SIG-M5 (cell line): ENCODE measurements around the gene EFCAB10.
"Not testable (repeated sequence)": the region's sequence is repeated elsewhere in the genome, so short reads cannot be mapped to it uniquely, and the experiment has no call there.

Experiments used
- DNase-seq: peaks from one replicate; lab custom pipeline; 2025; lab: John Stamatoyannopoulos, UW

Gene EFCAB10

GRCh38 chr7:105530546-105530945 lies 50.7 kb downstream of the EFCAB10 start:
- DNase-seq = no peak

DNA sequence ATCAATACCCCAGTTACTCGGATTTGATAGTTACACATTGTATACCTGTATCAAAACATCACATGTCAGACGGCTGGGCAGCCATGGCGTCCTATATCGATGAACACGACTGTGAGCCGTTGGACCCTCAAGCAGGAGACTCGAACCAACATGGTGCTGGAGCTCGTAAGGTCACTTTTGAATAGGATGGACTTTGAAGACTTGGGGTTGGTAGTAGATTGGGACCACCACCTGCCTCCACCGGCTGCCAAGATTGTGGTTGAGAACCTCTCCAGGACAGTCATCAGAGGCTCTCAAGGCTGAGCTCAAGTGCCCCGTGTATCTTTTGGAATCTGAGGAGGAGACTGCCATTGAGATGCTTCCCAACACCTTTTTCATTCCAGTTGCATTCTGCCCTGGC lies 51.2 kb downstream of the EFCAB10 start:
- DNase-seq = no peak

- DNase-seq = not testable (repeated sequence)
Observed at GRCh38 chr7:105527737-105528136, 53.6 kb downstream of the EFCAB10 start.

- no peak for DNase-seq
Observed at GRCh38 chr7:105524840-105525239, 56.5 kb downstream of the EFCAB10 start.

DNA sequence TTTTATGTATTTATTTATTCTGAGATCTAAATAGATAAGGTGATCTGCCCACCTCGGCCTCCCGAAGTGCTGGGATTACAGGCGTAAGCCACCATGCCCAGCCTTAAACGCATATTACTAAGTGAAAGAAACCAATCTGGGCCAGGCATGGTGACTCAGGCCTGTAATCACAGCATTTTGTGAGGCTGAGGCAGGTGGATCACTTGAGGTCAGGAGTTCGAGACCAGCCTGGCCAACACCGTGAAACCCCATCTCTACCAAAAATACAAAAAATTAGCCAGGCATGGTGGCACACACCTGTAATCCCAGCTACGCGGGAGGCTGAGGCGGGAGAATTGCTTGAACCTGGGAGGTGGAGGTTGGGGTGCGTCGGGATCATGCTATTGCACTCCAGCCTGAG lies 56.9 kb downstream of the EFCAB10 start:
- not testable (repeated sequence) for DNase-seq

GRCh38 chr7:105521717-105522463 lies 59.4 kb downstream of the EFCAB10 start, which contains the start of gene PUS7:
Gene PUS7, minus strand, starts transcription at chr7:105522271. Its CDS starts 13,759 bp downstream, at chr7:105508512.
- no peak for DNase-seq

DNA sequence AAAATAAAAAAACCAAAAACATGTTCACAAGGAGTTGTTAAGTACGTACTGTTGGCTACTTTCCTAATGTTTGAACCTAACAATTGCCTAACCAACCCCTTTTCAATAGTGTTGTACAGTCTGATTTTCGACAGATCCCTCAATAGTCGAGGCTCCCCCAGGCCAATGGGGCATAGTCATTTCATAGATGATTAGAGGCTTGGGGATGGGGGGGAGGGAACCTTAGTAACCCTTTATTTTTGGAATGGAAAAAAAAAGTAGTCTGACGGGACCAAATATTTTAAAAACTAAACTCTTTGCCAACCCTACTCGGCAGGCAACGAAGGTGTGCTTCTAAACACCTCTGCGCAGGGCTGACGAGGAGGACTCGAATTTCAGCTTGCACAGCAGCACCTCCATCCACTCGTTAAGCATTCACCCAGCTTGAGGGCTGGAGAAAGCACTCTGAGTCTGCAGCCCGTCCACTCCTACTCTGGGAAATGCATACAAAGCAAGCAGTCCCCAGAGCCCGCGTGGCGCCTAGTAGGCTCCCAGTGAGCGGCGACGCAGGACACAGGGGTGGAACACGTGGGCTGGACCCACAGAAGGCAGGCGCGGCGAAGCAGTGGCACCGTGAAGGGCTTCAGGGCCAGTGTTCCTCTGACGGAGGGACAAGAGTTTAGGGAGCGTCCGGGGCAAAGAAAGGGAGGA lies 60.1 kb downstream of the EFCAB10 start:
- DNase-seq = no peak

GRCh38 chr7:105520620-105521019 lies 60.7 kb downstream of the EFCAB10 start:
- DNase-seq = not testable (repeated sequence)

DNA sequence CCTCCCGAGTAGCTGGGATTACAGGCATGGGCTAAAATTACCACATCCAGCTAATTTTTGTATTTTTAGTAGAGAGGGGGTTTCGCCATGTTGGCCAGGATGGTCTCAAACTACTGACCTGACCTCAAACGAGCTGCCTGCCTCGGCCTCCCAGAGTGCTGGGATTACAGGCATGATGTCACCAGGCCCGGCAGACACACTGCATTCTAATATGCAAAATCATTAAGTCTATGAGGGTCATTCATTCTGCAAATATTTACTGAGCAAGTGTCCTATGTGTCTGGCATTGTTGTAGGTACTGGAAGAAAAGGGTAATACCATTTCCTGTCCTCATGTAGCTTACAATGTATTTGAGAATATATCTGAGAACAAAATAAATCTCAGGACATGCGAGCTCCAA lies 61.9 kb downstream of the EFCAB10 start:
- no peak for DNase-seq

DNA sequence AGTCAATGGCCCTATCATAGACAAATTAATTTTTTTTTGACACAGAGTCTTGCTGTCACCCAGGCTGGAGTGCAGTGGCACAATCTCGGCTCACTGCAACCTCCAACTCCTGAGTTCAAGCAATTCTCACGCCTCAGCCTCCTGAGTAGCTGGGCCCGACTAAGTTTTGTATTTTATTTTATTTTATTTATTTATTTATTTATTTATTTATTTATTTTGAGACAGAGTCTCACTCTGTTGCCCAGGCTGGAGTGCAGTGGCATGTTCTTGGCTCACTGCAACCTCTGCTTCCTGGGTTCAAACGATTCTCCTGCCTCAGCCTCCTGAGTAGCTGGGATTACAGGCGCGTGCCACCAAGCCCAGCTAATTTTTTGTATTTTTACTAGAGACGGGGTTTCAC lies 65.7 kb downstream of the EFCAB10 start:
- not testable (repeated sequence) for DNase-seq
